GM21529 (cell line): ENCODE results near the gene CYLC1.
A peak's percentile ranks its signal among the peaks of the same experiment; 100 is the strongest.

ENCODE experiments used
- ATAC-seq: cut with Tn5 transposase; IDR thresholded peaks from one replicate; pipeline ENCODE4 v1.9.1; 2021; ENCODE audit not compliant: unreplicated experiment

Gene CYLC1

GRCh38 chrX:83860846-83861245, at the start of gene CYLC1:
Gene CYLC1, plus strand, starts transcription at chrX:83861146. Its CDS starts 37 bp downstream, at chrX:83861183.
- no peak for ATAC-seq

- no peak for ATAC-seq
Measured at GRCh38 chrX:83819304-83819703, 41.6 kb upstream of the CYLC1 start.

GRCh38 chrX:83829874-83830273, 31.1 kb upstream of the CYLC1 start:
- ATAC-seq = peak; percentile 80

- peak; percentile 100 for ATAC-seq
Measured at GRCh38 chrX:83845397-83845796, 15.5 kb upstream of the CYLC1 start.

GRCh38 chrX:83847339-83847738, 13.6 kb upstream of the CYLC1 start:
- ATAC-seq = no peak

GRCh38 chrX:83888585-83888984, 27.6 kb downstream of the CYLC1 start:
- no peak for ATAC-seq

GRCh38 chrX:83892433-83892832, 31.5 kb downstream of the CYLC1 start:
- no peak for ATAC-seq

- no peak for ATAC-seq
Measured at GRCh38 chrX:83906921-83907320, 46.0 kb downstream of the CYLC1 start.

GRCh38 chrX:83916525-83916924, 55.6 kb downstream of the CYLC1 start:
- ATAC-seq = no peak

GRCh38 chrX:83934220-83934619, 73.3 kb downstream of the CYLC1 start:
- ATAC-seq = no peak
